ENCODE data around the gene GDPD5. TPM values are rescaled to one million over a fixed set of nuclear protein-coding genes. Genes with fewer than 3 reads are reported as not detected.

GDPD5 gene
- total RNA-seq, 1 experiment from 2014 or later: 7.8 TPM

GRCh38 chr11:75428281-75428724, 97.4 kb downstream of the GDPD5 start:
- Histone ChIP-seq H2BK20ac (ENCODE audit: low read depth, low read length, poor library complexity, severe bottlenecking) (no peak overlapping the region), H3T11ph (ENCODE audit: low read length) (no peak overlapping the region), H4K20me1 (ENCODE audit: control insufficient read depth, insufficient read depth, insufficient read length) (no peaks in the 10 kb centered on the region), H3K23me2 (ENCODE audit: insufficient read length, low read depth, low read length, poor library complexity, severe bottlenecking) (peaks cover 6% of the 10 kb centered on the region), H3K4me1 (ENCODE audit: insufficient read depth, low read length) (peaks cover 1% of the 10 kb centered on the region; the same call in 1 of the 2 replicates), H3K14ac (ENCODE audit: insufficient read depth, low read length) (no peak overlapping the region), H2BK15ac (ENCODE audit: low read depth, low read length) (no peak overlapping the region), H3K9me3 (ENCODE audit: control insufficient read depth, low read depth, low read length) (peaks cover 10% of the 10 kb centered on the region), H2BK12ac (ENCODE audit: insufficient read length, low read depth, low read length) (no peak overlapping the region), H3K23ac (ENCODE audit: insufficient read length, low read depth, low read length) (no peak overlapping the region), H2BK5ac (ENCODE audit: insufficient read length, low read length) (no peak overlapping the region), H3K27me3 (ENCODE audit: insufficient read depth, low read length) (peaks cover 40% of the 10 kb centered on the region), H2BK120ac (ENCODE audit: low read depth, low read length, poor library complexity, severe bottlenecking) (no peak overlapping the region), H4K91ac (ENCODE audit: insufficient read length, low read depth, low read length) (no peak overlapping the region), H3K79me1 (ENCODE audit: insufficient read depth, low read depth, low read length, poor library complexity, severe bottlenecking) (no peaks in the 10 kb centered on the region), H3K18ac (ENCODE audit: insufficient read length, low read depth, low read length) (no peak overlapping the region), H3K27ac (ENCODE audit: insufficient read length, low read depth, low read length) (no peak overlapping the region), H2AK5ac (ENCODE audit: insufficient read length, low read length) (no peak overlapping the region), H4K5ac (ENCODE audit: insufficient read length, low read depth, low read length) (no peak overlapping the region), H3K56ac (ENCODE audit: insufficient read length, low read depth, low read length) (no peak overlapping the region), H3K9ac (ENCODE audit: extremely low read depth, insufficient read length, low read length) (no peak overlapping the region), H3K4me2 (ENCODE audit: insufficient read depth, insufficient read length, low read length) (no peak overlapping the region), H3K79me2 (ENCODE audit: insufficient read depth, low read length) (no peaks in the 10 kb centered on the region), H4K8ac (replicated peaks; ENCODE audit: insufficient read length, low read depth, low read length) (no peak overlapping the region), H2AFZ (ENCODE audit: low read length) (no peak overlapping the region), H3K4ac (ENCODE audit: low read depth, low read length) (no peak overlapping the region)
- Mint-ChIP-seq H3K9me3 (peaks cover 16 to 24% of the 10 kb centered on the region in 2 experiments), H3K36me3 (ENCODE audit: insufficient read depth in 1 of 3, low read depth in 3 of 3) (peaks cover 3 to 11% (median 8%) of the 10 kb centered on the region in 3 experiments; a peak in 6 of 7 replicates), H3K4me3 (peak overlapping the region in 1 of 2 experiments; percentile 42; a peak in 2 of 5 replicates), H3K27ac (no peak overlapping the region), H3K27me3 (ENCODE audit: low read depth) (peaks cover 54% of the 10 kb centered on the region), H3K4me1 (peaks cover 30 to 37% of the 10 kb centered on the region in 2 experiments)
- DNase-seq: peak; percentile 87
- WGBS (ENCODE audit: extremely low coverage, insufficient read length, low lambda C conversion rate): no CpG with 5 or more reads among the region's 32 CpGs
- TF ChIP-seq, protein P1, sequence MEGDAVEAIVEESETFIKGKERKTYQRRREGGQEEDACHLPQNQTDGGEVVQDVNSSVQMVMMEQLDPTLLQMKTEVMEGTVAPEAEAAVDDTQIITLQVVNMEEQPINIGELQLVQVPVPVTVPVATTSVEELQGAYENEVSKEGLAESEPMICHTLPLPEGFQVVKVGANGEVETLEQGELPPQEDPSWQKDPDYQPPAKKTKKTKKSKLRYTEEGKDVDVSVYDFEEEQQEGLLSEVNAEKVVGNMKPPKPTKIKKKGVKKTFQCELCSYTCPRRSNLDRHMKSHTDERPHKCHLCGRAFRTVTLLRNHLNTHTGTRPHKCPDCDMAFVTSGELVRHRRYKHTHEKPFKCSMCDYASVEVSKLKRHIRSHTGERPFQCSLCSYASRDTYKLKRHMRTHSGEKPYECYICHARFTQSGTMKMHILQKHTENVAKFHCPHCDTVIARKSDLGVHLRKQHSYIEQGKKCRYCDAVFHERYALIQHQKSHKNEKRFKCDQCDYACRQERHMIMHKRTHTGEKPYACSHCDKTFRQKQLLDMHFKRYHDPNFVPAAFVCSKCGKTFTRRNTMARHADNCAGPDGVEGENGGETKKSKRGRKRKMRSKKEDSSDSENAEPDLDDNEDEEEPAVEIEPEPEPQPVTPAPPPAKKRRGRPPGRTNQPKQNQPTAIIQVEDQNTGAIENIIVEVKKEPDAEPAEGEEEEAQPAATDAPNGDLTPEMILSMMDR (conservative IDR thresholded peaks at IDR 0.05): no peak
